CD4-positive, alpha-beta T cell (primary cell): ENCODE results near the gene ATP6V1G2. TPM values are rescaled to one million over a fixed set of nuclear protein-coding genes. Genes with fewer than 3 reads are reported as not detected.

ENCODE experiments used
- ATAC-seq: fragments of 200-7000 bp; cut with Tn5 transposase; one replicate; pipeline ENCODE4 v1.10.0; 2022; ENCODE audit warnings: mild to moderate bottlenecking; ENCODE audit not compliant: poor library complexity
- CTCF ChIA-PET: fragments of 350-600 bp; sonication (Branson Sonifier 250); formaldehyde crosslinking; loops from one replicate; lab custom pipeline; 2021; ENCODE audit warnings: antibody characterized with exemption, inconsistent platforms; lab: Charles Lee
- POLR2A ChIA-PET: fragments of 350-600 bp; sonication (Branson Sonifier 250); formaldehyde crosslinking; loops from one replicate; lab custom pipeline; 2021; ENCODE audit warnings: antibody characterized with exemption, inconsistent platforms; lab: Charles Lee
- DNase-seq, 14 experiments: peaks; one replicate each; pipeline ENCODE4 v3.0.0-alpha.2; 2013 to 2020; ENCODE audit warnings: mixed read lengths in 2 of 14
- H3K27ac ChIP-seq, 2 donors: one replicate each; pipeline versions ENCODE4 v1.5.1 to v1.7.0; 2013; ENCODE audit warnings: low read length in 2 of 2, low read depth in 1 of 2, mild to moderate bottlenecking in 1 of 2
- H3K27me3 ChIP-seq, 2 experiments: 1 replicate in 1 of 2; 2 replicates in 1 of 2; pipeline versions ENCODE4 v1.6.1 to v1.7.0; 2013; ENCODE audit warnings: low read length in 2 of 2, control low read depth in 1 of 2, mild to moderate bottlenecking in 1 of 2, moderate library complexity in 1 of 2; ENCODE audit not compliant: insufficient read depth in 2 of 2, control insufficient read depth in 1 of 2
- H3K36me3 ChIP-seq: one replicate; pipeline ENCODE4 v1.6.1; 2013; ENCODE audit warnings: low read length, control low read depth; ENCODE audit not compliant: insufficient read depth
- H3K4me1 ChIP-seq: one replicate; pipeline ENCODE4 v1.6.1; 2013; ENCODE audit warnings: low read length, control low read depth; ENCODE audit not compliant: insufficient read depth
- H3K4me3 ChIP-seq: one replicate; pipeline ENCODE4 v1.5.1; 2013; ENCODE audit warnings: mild to moderate bottlenecking, low read length, moderate library complexity
- H3K9me3 ChIP-seq, 2 experiments: 1 replicate in 1 of 2; 2 replicates in 1 of 2; pipeline versions ENCODE4 v1.6.1 to v1.7.0; 2013; ENCODE audit warnings: low read length in 2 of 2, mild to moderate bottlenecking in 2 of 2, control low read depth in 1 of 2, moderate library complexity in 1 of 2; ENCODE audit not compliant: control insufficient read depth in 1 of 2, insufficient read depth in 1 of 2
- H3K27ac Mint-ChIP-seq: one replicate; pipeline ENCODE4 v1.8.0; 2020; ENCODE audit warnings: mixed read lengths
- H3K27me3 Mint-ChIP-seq: one replicate; pipeline ENCODE4 v1.8.0; 2021; ENCODE audit warnings: mixed read lengths
- H3K36me3 Mint-ChIP-seq: one replicate; pipeline ENCODE4 v1.8.0; 2021; ENCODE audit warnings: low read depth, mixed read lengths
- H3K4me1 Mint-ChIP-seq: one replicate; pipeline ENCODE4 v1.8.0; 2021; ENCODE audit warnings: low read depth, mixed read lengths
- H3K4me3 Mint-ChIP-seq: one replicate; pipeline ENCODE4 v1.8.0; 2020; ENCODE audit warnings: mild to moderate bottlenecking, mixed read lengths
- H3K9me3 Mint-ChIP-seq: one replicate; pipeline ENCODE4 v1.8.0; 2020; ENCODE audit warnings: mixed read lengths
- CTCF ChIP-seq: fragments of 200-600 bp; IDR thresholded peaks from one replicate; pipeline ENCODE4 v1.8.0; 2022; ENCODE audit warnings: antibody characterized with exemption, mild to moderate bottlenecking
- intact Hi-C, 2 experiments: fragments of 100-400 bp; cut with DNase I in 1 of 2; cut with micrococcal nuclease in 1 of 2; formaldehyde crosslinking; loops; one replicate each; pipeline versions ENCODE4 v1.15.1 to v1.9.0; 2023 to 2025; cut with DNase I, micrococcal nuclease
- total RNA-seq, 174 experiments: library from RNA in 2 of 174; stranded (reverse) in 2 of 174; gene quantifications; one replicate each; pipeline ENCODE4 v1.2.3 and lab custom pipeline; 2021 to 2026

The ATP6V1G2 gene
- total RNA-seq, 2 experiments from 2014 or later, result 2.6 to 3.3 TPM

- H3K36me3 ChIP-seq, result no peaks in the 10 kb centered on the region
- Mint-ChIP-seq H3K27me3 (no peaks in the 10 kb centered on the region), H3K9me3 (no peaks in the 10 kb centered on the region), H3K36me3 (no peaks in the 10 kb centered on the region), H3K4me1 (peaks cover 74% of the 10 kb centered on the region), H3K4me3 (peak overlapping the region; percentile 23), H3K27ac (peak overlapping the region; percentile 85)
- CTCF ChIA-PET, result interaction anchor here (1.1 to 16.9 kb wide), 3 partner anchors 7 to 38 kb away, joined by 3 to 353 read pairs (median 10); partner anchors contain the start of gene NCR3
- no peak for TF ChIP-seq CTCF
- intact Hi-C loops, result loop anchor here in 1 of 2 experiments (10.0 kb wide), 1 partner anchor 246 kb away; no protein-coding TSS in a partner anchor
- no peak overlapping the region for H3K27ac ChIP-seq
- H3K9me3 ChIP-seq, result no peaks in the 10 kb centered on the region
- POLR2A ChIA-PET, result interaction anchor here (0.6 to 29.8 kb wide), 4 partner anchors 9 to 47 kb away, joined by 3 to 1160 read pairs (median 112); partner anchors contain the start of genes ATP6V1G2, DDX39B, LST1 and LTA
- H3K4me1 ChIP-seq, result peaks cover 81% of the 10 kb centered on the region
- H3K27me3 ChIP-seq, result no peaks in the 10 kb centered on the region
- H3K4me3 ChIP-seq, result no peak overlapping the region
- no peak for ATAC-seq
- no peak for DNase-seq
Measured at GRCh38 chr6:31588871-31589650, 42.7 kb upstream of the ATP6V1G2 start.

GRCh38 chr6:31587791-31588777 lies 41.7 kb upstream of the ATP6V1G2 start:
- Mint-ChIP-seq H3K27ac (peak overlapping the region; percentile 85), H3K27me3 (no peaks in the 10 kb centered on the region), H3K4me1 (peaks cover 75% of the 10 kb centered on the region), H3K36me3 (no peaks in the 10 kb centered on the region), H3K9me3 (no peaks in the 10 kb centered on the region), H3K4me3 (peak overlapping the region; percentile 15)
- Histone ChIP-seq H3K27me3 (no peaks in the 10 kb centered on the region), H3K9me3 (no peaks in the 10 kb centered on the region), H3K27ac (peak overlapping the region; percentile 75 to 95), H3K36me3 (no peaks in the 10 kb centered on the region), H3K4me1 (peaks cover 81% of the 10 kb centered on the region), H3K4me3 (peak overlapping the region; percentile 32)
- no peak for DNase-seq
- no peak for ATAC-seq
- CTCF ChIA-PET, result interaction anchor here (1.1 to 16.9 kb wide), 3 partner anchors 8 to 37 kb away, joined by 3 to 353 read pairs (median 20); partner anchors contain the start of gene NCR3
- POLR2A ChIA-PET, result interaction anchor here (1.0 to 34.9 kb wide), 5 partner anchors 2 to 46 kb away, joined by 4 to 1160 read pairs (median 220); partner anchors contain the start of genes ATP6V1G2, DDX39B, LST1 and LTA
- TF ChIP-seq CTCF, result no peak
- intact Hi-C loops, result loop anchor here in 1 of 2 experiments (10.0 kb wide), 1 partner anchor 247 kb away; no protein-coding TSS in a partner anchor
